SU-DHL-6 (cell line): ENCODE results near the gene NCLN.

Experiments
- EZH2phosphoT487 ChIP-seq: fragments of 200-600 bp; sonication (generic), shearing (Covaris generic); conservative IDR thresholded peaks from 2 replicates; pipeline ENCODE4 v1.6.1; 2018; ENCODE audit warnings: mild to moderate bottlenecking, antibody characterized with exemption, low read length, moderate library complexity, mixed read lengths
- TF ChIP-seq, protein P1 (sequence below): fragments of 200-600 bp; sonication (generic); IDR thresholded peaks from one replicate; pipeline ENCODE4 v1.5.1; 2017; ENCODE audit warnings: antibody characterized with exemption, mild to moderate bottlenecking, low read length, moderate library complexity; ENCODE audit not compliant: insufficient read depth, poor library complexity, severe bottlenecking

DNA sequence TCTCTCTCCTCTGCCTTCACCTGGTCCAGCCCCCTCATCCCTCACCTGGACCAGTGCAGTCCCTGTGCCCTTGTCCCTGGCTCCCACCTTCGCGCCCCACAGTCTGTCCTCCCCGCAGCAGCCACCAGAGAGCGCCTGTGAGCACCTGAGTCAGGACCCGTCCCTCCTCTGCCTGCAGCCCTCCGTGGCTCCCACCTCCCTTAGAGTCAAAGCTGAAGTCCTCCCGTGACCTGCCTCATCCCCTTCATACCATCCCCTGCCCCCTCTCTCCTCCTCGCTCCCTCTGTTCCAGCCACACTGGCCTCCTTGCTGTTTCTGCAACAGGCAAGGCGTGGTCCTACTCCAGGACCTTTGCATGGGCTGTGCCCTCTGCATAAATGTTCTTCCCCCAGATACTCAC, 49.1 kb downstream of the NCLN start:
- TF ChIP-seq, protein P1, sequence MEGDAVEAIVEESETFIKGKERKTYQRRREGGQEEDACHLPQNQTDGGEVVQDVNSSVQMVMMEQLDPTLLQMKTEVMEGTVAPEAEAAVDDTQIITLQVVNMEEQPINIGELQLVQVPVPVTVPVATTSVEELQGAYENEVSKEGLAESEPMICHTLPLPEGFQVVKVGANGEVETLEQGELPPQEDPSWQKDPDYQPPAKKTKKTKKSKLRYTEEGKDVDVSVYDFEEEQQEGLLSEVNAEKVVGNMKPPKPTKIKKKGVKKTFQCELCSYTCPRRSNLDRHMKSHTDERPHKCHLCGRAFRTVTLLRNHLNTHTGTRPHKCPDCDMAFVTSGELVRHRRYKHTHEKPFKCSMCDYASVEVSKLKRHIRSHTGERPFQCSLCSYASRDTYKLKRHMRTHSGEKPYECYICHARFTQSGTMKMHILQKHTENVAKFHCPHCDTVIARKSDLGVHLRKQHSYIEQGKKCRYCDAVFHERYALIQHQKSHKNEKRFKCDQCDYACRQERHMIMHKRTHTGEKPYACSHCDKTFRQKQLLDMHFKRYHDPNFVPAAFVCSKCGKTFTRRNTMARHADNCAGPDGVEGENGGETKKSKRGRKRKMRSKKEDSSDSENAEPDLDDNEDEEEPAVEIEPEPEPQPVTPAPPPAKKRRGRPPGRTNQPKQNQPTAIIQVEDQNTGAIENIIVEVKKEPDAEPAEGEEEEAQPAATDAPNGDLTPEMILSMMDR: no peak
- no peak for TF ChIP-seq EZH2phosphoT487
